GM10248 (cell line): Measurements from ENCODE around the gene WDFY2.

Source experiments
- CTCF ChIA-PET: fragments of 300-600 bp; sonication (Branson Sonifier 250); formaldehyde crosslinking; extraction: SDS; loops from one replicate; lab custom pipeline; 2021; ENCODE audit warnings: antibody characterized with exemption; lab: Yijun Ruan, JAX
- POLR2A ChIA-PET: fragments of 350-650 bp; sonication (Branson Sonifier 250); formaldehyde crosslinking; extraction: SDS; loops from one replicate; lab custom pipeline; 2020; ENCODE audit warnings: antibody characterized with exemption; lab: Yijun Ruan, JAX
- DNase-seq: peaks from one replicate; pipeline ENCODE4 v3.0.0; 2012; ENCODE audit errors: extremely low spot score
- CTCF ChIP-seq: IDR thresholded peaks from 2 replicates; pipeline ENCODE4 v1.5.1; 2012; ENCODE audit warnings: mild to moderate bottlenecking, low read depth; ENCODE audit errors: extremely low read depth, missing control alignments, control extremely low read depth

Gene WDFY2

GRCh38 chr13:51802631-51803418 lies 218.6 kb downstream of the WDFY2 start:
- DNase-seq: no peak
- ChIA-PET POLR2A (interaction anchor here (1.1 kb wide), 1 partner anchor 350 kb away, joined by 6 read pairs; the partner anchor contains the start of gene INTS6), CTCF (interaction anchor here (0.9 kb wide), 2 partner anchors 12 to 368 kb away, joined by 3 read pairs; no protein-coding TSS in a partner anchor)
- no peak for TF ChIP-seq CTCF

GRCh38 chr13:51803422-51804294 lies 219.4 kb downstream of the WDFY2 start, which contains the start of gene DHRS12:
DHRS12 (minus strand) TSS chr13:51804163; CDS start chr13:51799659, 4,504 bp downstream.
- peak; percentile 91 for DNase-seq
- TF ChIP-seq CTCF: no peak
- CTCF ChIA-PET: interaction anchor here (0.9 kb wide), 2 partner anchors 11 to 369 kb away, joined by 3 read pairs; no protein-coding TSS in a partner anchor
- POLR2A ChIA-PET: interaction anchor here (0.5 to 1.1 kb wide), 2 partner anchors 351 to 411 kb away, joined by 6 read pairs; partner anchors contain the start of gene INTS6

- TF ChIP-seq CTCF: no peak
- no peak for DNase-seq
- POLR2A ChIA-PET: no interaction called here
- CTCF ChIA-PET: interaction anchor here (1.7 to 1.9 kb wide), 2 partner anchors 10 to 679 kb away, joined by 5 to 19 read pairs; no protein-coding TSS in a partner anchor
These were observed 220.3 kb downstream of the WDFY2 start for GRCh38 chr13:51804295-51805172.

- POLR2A ChIA-PET: no interaction called here
- CTCF ChIA-PET: interaction anchor here (0.9 to 1.9 kb wide), 3 partner anchors 9 to 680 kb away, joined by 3 to 19 read pairs (median 5); no protein-coding TSS in a partner anchor
- no peak for DNase-seq
- no peak for TF ChIP-seq CTCF
These were observed 221.1 kb downstream of the WDFY2 start for GRCh38 chr13:51805313-51805712.

GRCh38 chr13:51805925-51806324 lies 221.7 kb downstream of the WDFY2 start:
- no peak for TF ChIP-seq CTCF
- no peak for DNase-seq
- ChIA-PET POLR2A (no interaction called here), CTCF (interaction anchor here (0.9 to 1.9 kb wide), 4 partner anchors 9 to 681 kb away, joined by 3 to 19 read pairs (median 4); no protein-coding TSS in a partner anchor)
